Activated B cell treated with CpG ODN at 0.5 μM for 24 hours (primary cell): ENCODE data around the gene MRPL14. TPM values are rescaled to one million over a fixed set of nuclear protein-coding genes. Genes with fewer than 3 reads are reported as not detected.

Source experiments
- ATAC-seq: fragments of 200-7000 bp; cut with Tn5 transposase; one replicate; pipeline ENCODE4 v1.10.0; 2021; ENCODE audit warnings: low read depth, mild to moderate bottlenecking, moderate library complexity
- CTCF ChIA-PET: fragments of 350-600 bp; sonication (Branson Sonifier 250); formaldehyde crosslinking; loops from one replicate; lab custom pipeline; 2021; ENCODE audit warnings: antibody characterized with exemption; lab: Charles Lee
- POLR2A ChIA-PET: fragments of 350-600 bp; sonication (Branson Sonifier 250); formaldehyde crosslinking; loops from one replicate; lab custom pipeline; 2021; ENCODE audit warnings: antibody characterized with exemption; lab: Charles Lee
- DNase-seq: peaks from one replicate; pipeline ENCODE4 v3.0.0; 2022
- H3K27ac Mint-ChIP-seq: one replicate; pipeline ENCODE4 v1.8.0; 2020; ENCODE audit warnings: mixed read lengths
- H3K27me3 Mint-ChIP-seq: one replicate; pipeline ENCODE4 v1.8.0; 2021; ENCODE audit warnings: mixed read lengths
- H3K36me3 Mint-ChIP-seq: one replicate; pipeline ENCODE4 v1.8.0; 2021; ENCODE audit warnings: low read depth, mixed read lengths
- H3K4me1 Mint-ChIP-seq: one replicate; pipeline ENCODE4 v1.8.0; 2021; ENCODE audit warnings: mixed read lengths
- H3K4me3 Mint-ChIP-seq: one replicate; pipeline ENCODE4 v1.8.0; 2020; ENCODE audit warnings: mild to moderate bottlenecking, mixed read lengths
- H3K9me3 Mint-ChIP-seq: one replicate; pipeline ENCODE4 v1.8.0; 2020; ENCODE audit warnings: mixed read lengths
- intact Hi-C: fragments of 100-400 bp; cut with micrococcal nuclease; formaldehyde crosslinking; loops from one replicate; pipeline ENCODE4 v1.15.1; 2024
- total RNA-seq: library from RNA; stranded (reverse); gene quantifications from 2 replicates; pipeline ENCODE4 v1.2.3, GENCODE V29; 2022
- TF ChIP-seq, protein P1 (sequence below): fragments of 200-600 bp; IDR thresholded peaks from one replicate; pipeline ENCODE4 v1.8.0; 2022; ENCODE audit warnings: antibody characterized with exemption, mild to moderate bottlenecking

MRPL14 gene
- total RNA-seq, 1 donor from 2014 or later = 45.5 TPM

GRCh38 chr6:44169886-44170570 lies 42.8 kb upstream of the MRPL14 start:
- H3K9me3 Mint-ChIP-seq = no peaks in the 10 kb centered on the region
- peaks cover 2% of the 10 kb centered on the region for H3K4me1 Mint-ChIP-seq
- H3K27ac Mint-ChIP-seq = no peak overlapping the region
- H3K4me3 Mint-ChIP-seq = no peak overlapping the region
- TF ChIP-seq, protein P1, sequence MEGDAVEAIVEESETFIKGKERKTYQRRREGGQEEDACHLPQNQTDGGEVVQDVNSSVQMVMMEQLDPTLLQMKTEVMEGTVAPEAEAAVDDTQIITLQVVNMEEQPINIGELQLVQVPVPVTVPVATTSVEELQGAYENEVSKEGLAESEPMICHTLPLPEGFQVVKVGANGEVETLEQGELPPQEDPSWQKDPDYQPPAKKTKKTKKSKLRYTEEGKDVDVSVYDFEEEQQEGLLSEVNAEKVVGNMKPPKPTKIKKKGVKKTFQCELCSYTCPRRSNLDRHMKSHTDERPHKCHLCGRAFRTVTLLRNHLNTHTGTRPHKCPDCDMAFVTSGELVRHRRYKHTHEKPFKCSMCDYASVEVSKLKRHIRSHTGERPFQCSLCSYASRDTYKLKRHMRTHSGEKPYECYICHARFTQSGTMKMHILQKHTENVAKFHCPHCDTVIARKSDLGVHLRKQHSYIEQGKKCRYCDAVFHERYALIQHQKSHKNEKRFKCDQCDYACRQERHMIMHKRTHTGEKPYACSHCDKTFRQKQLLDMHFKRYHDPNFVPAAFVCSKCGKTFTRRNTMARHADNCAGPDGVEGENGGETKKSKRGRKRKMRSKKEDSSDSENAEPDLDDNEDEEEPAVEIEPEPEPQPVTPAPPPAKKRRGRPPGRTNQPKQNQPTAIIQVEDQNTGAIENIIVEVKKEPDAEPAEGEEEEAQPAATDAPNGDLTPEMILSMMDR = no peak
- H3K36me3 Mint-ChIP-seq = no peaks in the 10 kb centered on the region
- H3K27me3 Mint-ChIP-seq = peaks cover 23% of the 10 kb centered on the region
- no peak for DNase-seq
- ChIA-PET POLR2A (interaction anchor here (0.6 kb wide), 1 partner anchor 71 kb away, joined by 3 read pairs; no protein-coding TSS in a partner anchor), CTCF (interaction anchor here (1.2 to 1.4 kb wide), 2 partner anchors 11 to 64 kb away, joined by 3 to 5 read pairs; partner anchors contain the start of gene CAPN11)
- no peak for ATAC-seq
- intact Hi-C loops = loop anchor here (5.0 kb wide), 1 partner anchor 287 kb away; no protein-coding TSS in a partner anchor

GRCh38 chr6:44169154-44169553 lies 41.9 kb upstream of the MRPL14 start:
- TF ChIP-seq, protein P1 = no peak
- ChIA-PET CTCF (interaction anchor here (0.6 to 1.4 kb wide), 5 partner anchors 11 to 167 kb away, joined by 3 to 5 read pairs (median 3); partner anchors contain the start of gene CAPN11), POLR2A (interaction anchor here (0.6 to 0.7 kb wide), 2 partner anchors 71 to 88 kb away, joined by 3 read pairs; no protein-coding TSS in a partner anchor)
- Mint-ChIP-seq H3K27ac (no peak overlapping the region), H3K27me3 (peaks cover 28% of the 10 kb centered on the region), H3K36me3 (no peaks in the 10 kb centered on the region), H3K9me3 (no peaks in the 10 kb centered on the region), H3K4me3 (no peak overlapping the region), H3K4me1 (peaks cover 2% of the 10 kb centered on the region)
- intact Hi-C loops = no loop called here
- no peak for ATAC-seq
- no peak for DNase-seq

DNA sequence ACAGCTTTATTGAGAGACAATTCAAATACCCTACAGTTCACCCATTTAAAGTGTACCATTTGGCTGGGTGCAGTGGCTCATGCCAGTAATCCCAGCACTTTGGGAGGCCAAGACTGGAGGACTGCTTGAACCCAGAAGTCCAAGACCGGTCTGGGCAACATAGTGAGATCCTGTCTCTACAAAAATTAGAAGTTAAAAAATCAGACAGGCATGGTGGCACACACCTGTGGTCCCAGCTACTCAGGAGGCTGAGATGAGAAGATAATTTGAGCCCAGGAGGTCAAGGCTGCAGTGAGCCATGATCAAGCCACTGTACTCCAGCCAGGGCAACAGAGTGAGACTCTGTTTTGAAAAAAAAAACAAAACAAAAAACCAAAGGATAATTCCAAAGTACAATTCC lies 40.3 kb upstream of the MRPL14 start:
- H3K4me1 Mint-ChIP-seq = no peaks in the 10 kb centered on the region
- POLR2A ChIA-PET = no interaction called here
- CTCF ChIA-PET = interaction anchor here (0.6 kb wide), 1 partner anchor 37 kb away, joined by 3 read pairs; no protein-coding TSS in a partner anchor
- ATAC-seq (no peak), DNase-seq (no peak)
- no peak overlapping the region for H3K4me3 Mint-ChIP-seq
- TF ChIP-seq, protein P1 = no peak
- no peak overlapping the region for H3K27ac Mint-ChIP-seq
- no peaks in the 10 kb centered on the region for H3K36me3 Mint-ChIP-seq
- peaks cover 29% of the 10 kb centered on the region for H3K27me3 Mint-ChIP-seq
- no peaks in the 10 kb centered on the region for H3K9me3 Mint-ChIP-seq
- intact Hi-C loops = no loop called here

DNA sequence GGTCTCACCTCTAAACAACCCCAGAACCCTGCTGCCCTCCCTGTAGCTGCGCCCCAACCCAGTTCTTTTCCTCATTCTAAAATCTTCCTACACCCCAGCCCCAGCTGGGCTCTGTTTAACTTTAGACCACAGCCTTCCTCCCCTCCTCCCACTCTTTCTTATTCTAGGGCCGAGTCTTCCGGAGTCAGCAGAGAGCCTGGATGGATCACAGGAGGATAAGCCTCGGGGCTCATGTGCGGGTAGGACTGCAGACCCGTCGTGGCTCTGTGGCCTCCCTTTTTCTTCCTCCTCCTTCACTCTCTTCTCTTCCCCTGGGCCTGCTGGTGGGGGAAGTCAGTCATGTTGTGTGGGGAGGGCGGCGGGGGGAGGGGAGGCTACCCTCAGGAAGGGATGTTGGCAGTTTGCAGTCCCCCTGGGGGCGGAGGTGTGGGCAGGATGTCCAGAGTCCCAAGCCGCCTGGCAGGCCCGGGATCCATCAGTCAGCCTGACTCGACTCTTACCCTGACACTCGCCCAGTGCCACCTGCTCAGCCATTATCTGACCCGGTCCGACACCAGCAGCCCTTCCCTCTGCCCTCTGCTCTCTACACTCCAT lies 39.4 kb upstream of the MRPL14 start:
- TF ChIP-seq, protein P1 = no peak
- CTCF ChIA-PET = no interaction called here
- no peak overlapping the region for H3K27ac Mint-ChIP-seq

GRCh38 chr6:44166116-44166515 lies 38.9 kb upstream of the MRPL14 start:
- ChIA-PET POLR2A (no interaction called here), CTCF (no interaction called here)
- Mint-ChIP-seq H3K4me1 (no peaks in the 10 kb centered on the region), H3K4me3 (no peak overlapping the region), H3K27ac (no peak overlapping the region), H3K36me3 (no peaks in the 10 kb centered on the region), H3K9me3 (no peaks in the 10 kb centered on the region), H3K27me3 (peaks cover 31% of the 10 kb centered on the region)
- DNase-seq = no peak
- TF ChIP-seq, protein P1 = no peak
- intact Hi-C loops = no loop called here
- ATAC-seq = no peak

More for the DNA sequence above, 39.4 kb upstream of the MRPL14 start:
- DNase-seq = no peak
- POLR2A ChIA-PET = no interaction called here
- no peaks in the 10 kb centered on the region for H3K4me1 Mint-ChIP-seq
- ATAC-seq = no peak
- H3K4me3 Mint-ChIP-seq = no peak overlapping the region
- peaks cover 31% of the 10 kb centered on the region for H3K27me3 Mint-ChIP-seq
- H3K9me3 Mint-ChIP-seq = no peaks in the 10 kb centered on the region
- intact Hi-C loops = no loop called here
- no peaks in the 10 kb centered on the region for H3K36me3 Mint-ChIP-seq
